ENCODE measurements around the gene SHB.

Gene SHB

GRCh38 chr9:37984672-37985611 is 84.1 kb downstream of the SHB start:
- DNase-seq: no peak

- no peak for DNase-seq
Measured at GRCh38 chr9:37984278-37984671, 84.8 kb downstream of the SHB start.

- no peak for DNase-seq
Measured at GRCh38 chr9:37983381-37984067, 85.5 kb downstream of the SHB start.

- DNase-seq: no peak
Measured at GRCh38 chr9:37979844-37980243, 89.2 kb downstream of the SHB start.

- no peak for DNase-seq
Measured at GRCh38 chr9:37978983-37979382, 90.0 kb downstream of the SHB start.

GRCh38 chr9:37978481-37978864 is 90.6 kb downstream of the SHB start:
- DNase-seq: no peak

- no peak for DNase-seq
Measured at GRCh38 chr9:37977851-37978480, 91.1 kb downstream of the SHB start.

- DNase-seq: no peak
Measured at GRCh38 chr9:37976714-37977477, 92.1 kb downstream of the SHB start.

- DNase-seq: no peak
Measured at GRCh38 chr9:37975639-37976038, 93.4 kb downstream of the SHB start.

GRCh38 chr9:37974506-37975173 is 94.4 kb downstream of the SHB start:
- no peak for DNase-seq

GRCh38 chr9:37972351-37972848 is 96.6 kb downstream of the SHB start:
- no peak for DNase-seq

- no peak for DNase-seq
Measured at GRCh38 chr9:37971691-37972090, 97.3 kb downstream of the SHB start.

- DNase-seq: no peak
Measured at GRCh38 chr9:37971108-37971459, 97.9 kb downstream of the SHB start.

- no peak for DNase-seq
Measured at GRCh38 chr9:37970301-37971107, 98.5 kb downstream of the SHB start.

- no peak for DNase-seq
Measured at GRCh38 chr9:37969558-37970300, 99.3 kb downstream of the SHB start.

GRCh38 chr9:37969130-37969529 is 99.9 kb downstream of the SHB start:
- DNase-seq: no peak

- no peak for DNase-seq
Measured at GRCh38 chr9:37968228-37968701, 100.8 kb downstream of the SHB start.

- no peak for DNase-seq
Measured at GRCh38 chr9:37967761-37968080, 101.3 kb downstream of the SHB start.

- DNase-seq: no peak
Measured at GRCh38 chr9:37967014-37967760, 101.8 kb downstream of the SHB start.
